ENCODE measurements around the gene HLA-C. TPM values are rescaled to one million over a fixed set of nuclear protein-coding genes. Genes with fewer than 3 reads are reported as not detected.

The HLA-C gene
- total RNA-seq (102 and 109 TPM in 2 replicates), polyA plus RNA-seq (287 and 345 TPM in 2 replicates), polyA minus RNA-seq (101 and 117 TPM in 2 replicates), Bru-seq, nascent RNA (percentile 65 among the genes with signal in this experiment), BruChase-seq, experiment 1, labeled RNA remaining after a 6-hour chase (percentile 96 among the genes with signal in this experiment), BruChase-seq, experiment 2, labeled RNA remaining after a 2-hour chase (percentile 86 among the genes with signal in this experiment)
- 190 and 223 TPM in 2 replicates for polyA plus RNA-seq (2011; cell fraction: cytosol; rRNA removed)
- 132 and 144 TPM in 2 replicates for polyA plus RNA-seq (2011; cell fraction: nucleus; rRNA removed)
- 248 and 287 TPM in 2 replicates for polyA plus RNA-seq (2012)
- 61.2 TPM for polyA minus RNA-seq (2011; cell fraction: cytosol; rRNA and poly(A)+ RNA removed)
- 22.2 and 36.9 TPM in 2 replicates for polyA minus RNA-seq (2011; cell fraction: nucleus; rRNA and poly(A)+ RNA removed)
- long read RNA-seq, transcript HLA-C-201 (8 exons, 1,536 nt): major isoform, 335 of 421 reads
- long read RNA-seq, transcript HLA-C-208 (6 exons, 1,880 nt): minor isoform, 13 of 421 reads
- long read RNA-seq, partial matches to known transcripts: 28 of 421 reads
- long read RNA-seq, other reads (novel, unspliced or antisense): 44 of 421 reads

GRCh38 chr6:31271641-31272357 lies at the start of gene HLA-C:
Gene HLA-C, minus strand, starts transcription at chr6:31272092. Its CDS starts 21 bp downstream, at chr6:31272071.
- DNase-seq (ENCODE audit: low read depth, low spot score) (peak; percentile 96), FAIRE-seq (peak; percentile 99)
- ChIA-PET CTCF (interaction anchor here (1.1 kb wide), 1 partner anchor 95 kb away, joined by 4 read pairs; no protein-coding TSS in a partner anchor), POLR2A (no interaction called here)
- H4K20me1 ChIP-seq (replicated peaks; ENCODE audit: control insufficient read depth, extremely low read depth, insufficient read depth, low read length): no peaks in the 10 kb centered on the region
- H2AFZ ChIP-seq (ENCODE audit: low read depth, low read length): peak within 1 kb of the TSS; percentile 99
- H3K27me3 ChIP-seq (ENCODE audit: control insufficient read depth in 2 of 2, insufficient read depth in 2 of 2, low read length in 2 of 2): peaks cover 8 to 23% of the 10 kb centered on the region in 2 experiments
- H3K36me3 ChIP-seq (ENCODE audit: control insufficient read depth in 2 of 2, extremely low read depth in 1 of 2, insufficient read depth in 2 of 2, low read length in 2 of 2): peaks cover 0 to 3% of the 10 kb centered on the region in 2 experiments
- no TSS peak for BruUV-seq (replicated peaks)
- H3K9me1 ChIP-seq (replicated peaks; ENCODE audit: control insufficient read depth, extremely low read depth, insufficient read depth, low read length): no peaks in the 10 kb centered on the region
- H3K9ac ChIP-seq (replicated peaks; ENCODE audit: extremely low read depth, insufficient read depth, low read length): peak within 1 kb of the TSS; percentile 73
- H3K9me3 ChIP-seq (replicated peaks; ENCODE audit: control insufficient read depth, insufficient read depth, low read length): no peaks in the 10 kb centered on the region
- H3K27ac ChIP-seq (ENCODE audit: insufficient read depth, low read depth, low read length): peak within 1 kb of the TSS; percentile 73
- H3K4me1 ChIP-seq (ENCODE audit: control insufficient read depth, extremely low read depth, insufficient read depth, low read length): peaks cover 4% of the 10 kb centered on the region
- intact Hi-C loops (cut with micrococcal nuclease) (loop anchor here (2.0 kb wide), 1 partner anchor 75 kb away; no protein-coding TSS in a partner anchor), dilution Hi-C loops (cut with MboI; ENCODE audit: extremely low pct_ligation_motif_present, low sequenced_read_pairs) (no loop called here)
- peak within 1 kb of the TSS; percentile 65 to 75 (median 70) for H3K4me3 ChIP-seq (replicated peaks in 1 of 3; ENCODE audit: insufficient read depth in 1 of 3, low read depth in 1 of 3, low read length in 3 of 3)
- TF ChIP-seq FOS (IDR thresholded peaks at IDR 0.05; ENCODE audit: borderline replicate concordance, insufficient read depth, low read length) (no peak), MAX (IDR thresholded peaks at IDR 0.05; ENCODE audit: insufficient read depth, insufficient read length) (no peak), CTCF (IDR thresholded peaks at IDR 0.05; ENCODE audit: extremely low read depth in 1 of 2, insufficient read depth in 1 of 2, low read depth in 1 of 2, low read length in 2 of 2) (peak in 1 of 2 donors; percentile 9), GATA2 (IDR thresholded peaks at IDR 0.05; ENCODE audit: insufficient read depth, insufficient read length, low read depth, low read length) (no peak), POLR2A (IDR thresholded peaks at IDR 0.05; ENCODE audit: low read depth, low read length) (peak; percentile 76)
- H3K4me2 ChIP-seq (ENCODE audit: insufficient read depth, low read length): peak within 1 kb of the TSS; percentile 82
- H3K79me2 ChIP-seq (ENCODE audit: control insufficient read depth, insufficient read depth, low read length): peaks cover 5% of the 10 kb centered on the region

Measured in endothelial cell of umbilical vein (primary cell).